Measurements from ENCODE around the gene CCR7.
"Not testable (repeated sequence)": the region's sequence is repeated elsewhere in the genome, so short reads cannot be mapped to it uniquely, and the experiment has no call there.

The CCR7 gene

DNA sequence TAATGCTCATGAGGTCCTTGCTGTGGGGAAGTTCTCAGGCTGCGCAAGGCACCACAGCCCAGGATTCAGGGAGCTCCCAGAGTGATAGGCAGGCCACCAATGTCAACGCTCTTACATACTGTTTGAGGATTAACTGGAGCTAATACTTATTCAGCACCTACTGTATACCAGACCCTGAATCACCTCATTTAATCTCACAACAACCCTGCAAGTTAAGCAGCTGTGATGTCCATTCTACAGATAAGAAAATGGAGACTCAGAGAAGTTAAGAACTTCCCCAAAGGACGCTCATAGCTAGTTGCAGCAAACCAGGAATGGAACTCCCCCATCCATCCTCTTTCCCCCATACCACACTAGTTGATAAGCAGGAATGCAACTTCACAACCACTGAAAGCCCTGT is 25.5 kb upstream of the CCR7 start:
- no peak for TF ChIP-seq ZFX (IDR thresholded peaks at IDR 0.05)
- TF ChIP-seq, protein P1, sequence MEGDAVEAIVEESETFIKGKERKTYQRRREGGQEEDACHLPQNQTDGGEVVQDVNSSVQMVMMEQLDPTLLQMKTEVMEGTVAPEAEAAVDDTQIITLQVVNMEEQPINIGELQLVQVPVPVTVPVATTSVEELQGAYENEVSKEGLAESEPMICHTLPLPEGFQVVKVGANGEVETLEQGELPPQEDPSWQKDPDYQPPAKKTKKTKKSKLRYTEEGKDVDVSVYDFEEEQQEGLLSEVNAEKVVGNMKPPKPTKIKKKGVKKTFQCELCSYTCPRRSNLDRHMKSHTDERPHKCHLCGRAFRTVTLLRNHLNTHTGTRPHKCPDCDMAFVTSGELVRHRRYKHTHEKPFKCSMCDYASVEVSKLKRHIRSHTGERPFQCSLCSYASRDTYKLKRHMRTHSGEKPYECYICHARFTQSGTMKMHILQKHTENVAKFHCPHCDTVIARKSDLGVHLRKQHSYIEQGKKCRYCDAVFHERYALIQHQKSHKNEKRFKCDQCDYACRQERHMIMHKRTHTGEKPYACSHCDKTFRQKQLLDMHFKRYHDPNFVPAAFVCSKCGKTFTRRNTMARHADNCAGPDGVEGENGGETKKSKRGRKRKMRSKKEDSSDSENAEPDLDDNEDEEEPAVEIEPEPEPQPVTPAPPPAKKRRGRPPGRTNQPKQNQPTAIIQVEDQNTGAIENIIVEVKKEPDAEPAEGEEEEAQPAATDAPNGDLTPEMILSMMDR (conservative IDR thresholded peaks at IDR 0.05) = no peak
- no peak overlapping the region for H3K27ac ChIP-seq

DNA sequence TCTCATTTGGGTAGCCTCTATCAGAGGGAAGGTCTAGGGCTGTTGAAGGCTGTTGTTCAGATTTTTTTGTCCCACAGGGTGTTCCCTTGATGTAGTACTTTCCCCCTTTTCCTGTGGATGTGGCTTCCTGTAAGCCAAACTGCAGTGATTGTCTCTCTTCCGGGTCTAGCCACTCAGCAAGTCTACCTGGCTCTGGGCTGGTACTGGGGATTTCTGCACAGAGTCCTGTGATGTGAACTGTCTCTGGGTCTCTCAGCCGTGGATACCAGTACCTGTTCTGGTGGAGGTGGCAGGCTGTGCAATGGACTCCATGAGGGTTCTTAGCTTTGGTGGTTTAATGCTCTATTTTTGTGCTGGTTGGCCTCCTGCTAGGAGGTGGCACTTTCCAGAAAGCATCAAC is 23.3 kb upstream of the CCR7 start:
- no peak overlapping the region for H3K27ac ChIP-seq
- TF ChIP-seq, protein P1 (conservative IDR thresholded peaks at IDR 0.05) = no peak
- no peak for TF ChIP-seq ZFX (IDR thresholded peaks at IDR 0.05)

DNA sequence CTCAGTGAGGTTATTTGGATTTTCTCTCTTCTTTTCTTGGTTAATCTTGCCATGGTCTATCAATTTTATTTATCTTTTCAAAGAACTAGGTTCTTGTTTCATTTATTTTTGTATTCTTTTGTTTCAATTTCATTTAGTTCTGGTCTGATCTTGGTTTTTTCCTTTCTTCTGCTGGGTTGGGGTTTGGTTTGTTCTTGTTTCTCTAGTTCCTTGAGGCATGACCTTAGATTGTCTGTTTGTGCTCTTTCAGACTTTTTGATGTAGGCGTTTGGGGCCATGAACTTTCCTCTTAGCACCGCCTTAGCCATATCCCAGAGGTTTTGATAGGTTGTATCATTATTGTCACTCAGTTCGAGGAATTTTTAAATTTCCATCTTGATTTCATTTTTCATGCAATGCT is 21.0 kb upstream of the CCR7 start:
- not testable (repeated sequence) for H3K27ac ChIP-seq

DNA sequence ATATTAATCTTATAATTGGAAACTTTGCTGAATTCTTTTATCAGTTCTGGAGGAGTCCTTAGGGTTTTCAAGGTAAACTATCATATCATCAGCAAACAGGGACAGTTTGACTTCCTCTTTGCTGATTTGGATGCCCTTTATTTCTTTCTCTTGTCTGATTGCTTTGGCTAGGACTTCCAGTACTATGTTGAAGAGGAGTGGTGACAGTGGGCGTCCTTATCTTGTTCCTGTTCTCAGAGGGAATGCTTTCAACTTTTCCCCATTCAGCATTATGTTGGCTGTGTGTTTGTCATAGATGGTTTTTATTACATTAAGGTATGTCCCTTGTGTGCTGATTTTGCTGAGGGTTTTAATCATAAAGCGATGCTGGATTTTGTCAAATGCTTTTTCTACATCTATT is 19.7 kb upstream of the CCR7 start:
- not testable (repeated sequence) for H3K27ac ChIP-seq

DNA sequence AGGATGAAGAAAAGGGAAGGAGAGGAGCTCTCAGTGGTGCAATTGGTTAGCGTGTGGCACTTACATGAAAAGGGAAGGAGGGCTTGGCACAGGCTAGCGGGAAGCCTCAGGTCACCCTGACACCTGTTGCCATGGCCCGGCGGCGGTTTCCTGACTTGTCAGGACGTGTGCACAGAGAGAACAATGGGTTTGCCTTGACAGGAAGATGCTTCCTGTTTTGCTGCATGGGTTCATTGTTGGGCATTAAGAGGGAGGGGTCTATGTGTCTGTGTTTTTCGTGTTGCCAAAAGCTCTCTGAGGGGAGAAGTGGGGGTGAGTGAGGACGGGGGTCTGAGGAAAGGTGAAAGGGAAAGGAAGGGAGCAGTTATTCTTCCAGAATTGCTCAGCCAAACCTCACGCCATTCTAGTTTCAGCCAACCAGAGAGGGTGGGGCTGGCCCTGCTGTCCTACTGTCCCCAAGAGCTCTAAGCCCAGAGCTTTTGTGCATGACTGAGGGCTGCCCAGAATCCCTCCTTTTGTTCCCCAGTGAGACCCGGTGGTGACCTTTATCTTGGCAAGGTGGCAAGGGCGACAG is 17.1 kb upstream of the CCR7 start:
- TF ChIP-seq, protein P1 (conservative IDR thresholded peaks at IDR 0.05) = no peak
- TF ChIP-seq ZFX (IDR thresholded peaks at IDR 0.05) = no peak
- no peak overlapping the region for H3K27ac ChIP-seq

DNA sequence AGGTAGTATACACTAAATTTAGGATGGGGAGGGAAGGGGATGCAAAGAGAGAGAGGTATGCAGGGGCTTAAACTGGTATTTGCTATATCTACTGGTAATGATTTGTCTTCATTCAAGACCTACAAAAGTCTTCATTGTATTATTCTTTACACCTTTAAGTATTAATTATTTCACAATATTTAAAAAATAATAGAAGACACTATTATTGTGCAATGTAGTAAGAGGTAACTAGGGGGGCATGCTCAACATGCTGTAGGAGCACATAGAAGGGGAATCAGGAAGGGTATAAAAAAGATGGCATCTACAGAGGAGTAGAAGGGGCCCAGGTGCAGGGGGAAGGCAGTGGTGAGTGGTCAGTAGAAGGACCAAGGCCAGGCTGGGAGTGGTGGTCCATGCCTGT is 14.9 kb upstream of the CCR7 start:
- no peak overlapping the region for H3K27ac ChIP-seq
- TF ChIP-seq, protein P1 (conservative IDR thresholded peaks at IDR 0.05) = no peak
- TF ChIP-seq ZFX (IDR thresholded peaks at IDR 0.05) = no peak

DNA sequence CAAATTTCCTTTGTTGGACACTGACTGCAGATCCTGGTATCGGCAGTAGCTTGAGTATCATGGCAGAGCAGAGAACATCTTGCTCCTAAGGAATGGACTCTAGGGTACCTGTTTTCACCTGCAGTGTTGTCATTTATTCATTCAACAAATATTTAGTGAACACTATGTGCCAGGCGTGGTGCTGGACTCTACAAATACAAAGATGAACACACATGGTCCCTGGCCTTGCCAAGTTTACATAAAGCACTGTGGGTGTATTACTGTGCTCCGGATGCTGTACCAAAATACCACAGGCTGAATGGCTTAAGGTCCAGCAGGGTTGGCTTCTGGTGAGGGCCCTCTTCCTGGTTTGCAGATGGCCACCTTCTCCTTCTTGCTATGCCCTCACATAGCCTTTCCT is 14.2 kb upstream of the CCR7 start:
- no peak overlapping the region for H3K27ac ChIP-seq
- TF ChIP-seq, protein P1 (conservative IDR thresholded peaks at IDR 0.05) = no peak
- TF ChIP-seq ZFX (IDR thresholded peaks at IDR 0.05) = no peak

DNA sequence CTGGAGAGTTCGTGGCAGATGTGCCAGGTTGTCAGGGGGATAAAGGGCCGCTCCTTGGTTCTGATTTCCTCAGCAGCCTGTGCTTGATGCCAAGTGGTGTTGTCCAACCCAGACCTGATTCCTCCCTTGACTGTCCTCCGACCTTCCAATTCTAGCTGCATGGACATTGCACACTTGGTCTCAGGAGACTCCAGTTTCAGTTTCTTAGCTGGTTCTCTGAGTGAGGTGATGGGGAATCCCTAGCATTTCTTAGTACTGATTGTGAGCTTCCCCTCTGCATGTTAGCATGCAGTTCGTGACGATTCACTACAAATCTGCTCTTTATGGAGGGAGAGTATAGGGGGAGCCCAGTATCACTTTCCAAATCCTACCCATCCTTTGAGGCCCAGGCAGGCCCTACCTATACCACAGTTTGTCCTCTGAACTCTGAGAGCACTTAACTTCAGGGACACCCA is 12.4 kb upstream of the CCR7 start:
- no peak overlapping the region for H3K27ac ChIP-seq
- TF ChIP-seq ZFX (IDR thresholded peaks at IDR 0.05) = no peak
- TF ChIP-seq, protein P1 (conservative IDR thresholded peaks at IDR 0.05) = no peak
